ENCODE results near the gene SLC41A3. TPM values are rescaled to one million over a fixed set of nuclear protein-coding genes. Genes with fewer than 3 reads are reported as not detected.
A peak's percentile ranks its signal among the peaks of the same experiment; 100 is the strongest.
"Not testable (repeated sequence)": the region's sequence is repeated elsewhere in the genome, so short reads cannot be mapped to it uniquely, and the experiment has no call there.

The SLC41A3 gene
- polyA plus RNA-seq, 3 donors from 2014 or later: 24.1 to 28.0 (median 25.4) TPM

DNA sequence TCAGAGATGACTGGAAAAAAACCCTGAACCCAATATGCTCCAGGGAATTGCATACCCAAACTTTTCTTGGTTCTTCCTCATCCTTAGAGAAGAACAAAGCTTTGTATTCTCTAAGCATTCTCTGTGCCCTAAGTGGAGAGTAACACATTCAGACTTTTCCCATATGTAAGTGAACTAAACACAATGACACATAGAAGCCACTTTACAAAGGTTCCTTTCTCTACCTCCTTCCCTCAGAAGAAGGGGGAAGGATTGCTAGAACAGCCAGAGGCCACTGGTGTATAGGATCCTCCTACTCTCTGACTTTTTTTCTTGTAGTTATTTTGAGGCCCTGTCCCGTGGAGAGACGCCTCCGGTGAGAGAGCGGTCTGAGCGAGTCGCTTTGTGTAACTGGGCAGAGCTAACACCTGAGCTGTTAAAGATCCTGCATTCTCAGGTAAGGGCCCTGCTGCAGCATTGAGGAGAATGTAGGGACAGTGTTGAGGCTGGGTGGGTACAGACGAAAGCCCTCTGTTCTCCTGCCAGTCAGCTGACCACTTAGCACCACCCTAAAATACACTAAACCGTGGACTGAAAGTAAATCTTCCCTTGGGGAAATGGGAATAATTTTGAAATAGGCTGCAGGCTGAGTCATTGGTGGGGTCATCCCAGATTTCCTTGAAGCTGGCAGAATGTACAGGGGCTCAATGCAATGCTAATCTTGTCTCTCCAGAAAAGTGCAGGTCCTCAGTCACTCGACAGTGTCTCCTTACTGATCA is 108.5 kb downstream of the SLC41A3 start:
- not testable (repeated sequence) for H3K4me3 Mint-ChIP-seq, H3K4me1 Mint-ChIP-seq

DNA sequence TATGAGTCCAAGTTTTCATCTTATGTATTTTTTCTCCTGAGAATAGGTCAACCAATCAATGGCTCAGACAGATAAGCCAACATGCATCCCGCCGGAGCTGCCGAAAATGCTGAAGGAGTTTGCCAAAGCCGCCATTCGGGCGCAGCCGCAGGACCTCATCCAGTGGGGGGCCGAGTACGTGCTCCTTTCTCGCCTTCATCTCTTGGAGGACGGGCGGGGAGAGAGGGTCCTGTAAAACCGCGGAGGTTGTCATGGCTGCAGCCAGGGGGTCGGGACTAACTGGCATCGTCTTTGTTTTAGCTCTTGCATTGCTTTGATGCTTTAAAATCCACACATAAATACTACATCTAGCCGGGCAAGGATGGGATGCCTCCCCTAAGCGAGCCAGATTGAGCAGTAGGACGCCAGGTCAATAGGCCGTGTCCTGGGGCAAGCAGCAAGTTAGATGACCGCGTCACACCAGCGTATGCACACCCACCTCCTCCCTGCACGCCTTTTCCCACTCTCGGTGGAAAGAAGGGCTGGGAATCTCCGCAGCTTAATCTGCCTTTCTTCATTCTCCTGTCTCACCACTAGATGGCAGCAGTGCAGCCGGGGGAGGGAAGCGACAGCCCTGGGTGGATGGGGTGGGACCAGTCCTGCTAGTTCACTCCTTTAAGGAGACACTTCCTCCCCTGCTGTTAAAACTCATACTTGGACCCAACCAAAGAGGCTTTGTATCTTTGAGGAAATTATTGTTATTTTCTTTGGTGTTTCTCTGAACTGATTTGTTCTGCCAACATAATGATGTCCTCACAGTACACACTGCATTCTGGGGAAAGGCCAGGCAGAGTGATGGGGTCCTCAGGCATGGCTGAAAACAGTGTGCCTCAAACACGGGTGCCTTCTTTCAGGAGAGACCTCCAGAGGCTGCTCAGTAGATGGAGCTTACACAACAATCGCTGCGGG is 111.7 kb downstream of the SLC41A3 start:
- not testable (repeated sequence) for H3K9me3 Mint-ChIP-seq; H3K4me1 Mint-ChIP-seq; H3K36me3 Mint-ChIP-seq; H3K27me3 Mint-ChIP-seq (ENCODE audit: low read depth in 3 of 3)
- peak; percentile 27 to 48 (median 35) for DNase-seq
- Mint-ChIP-seq H3K4me3 (peak overlapping the region in 4 of 5 donors; percentile 4 to 62 (median 34)), H3K27ac (peak overlapping the region in 1 of 6 donors; percentile 0)

More for the DNA sequence above, 108.5 kb downstream of the SLC41A3 start:
- not testable (repeated sequence) for DNase-seq; H3K36me3 Mint-ChIP-seq; H3K27ac Mint-ChIP-seq; H3K27me3 Mint-ChIP-seq (ENCODE audit: low read depth in 3 of 3); H3K9me3 Mint-ChIP-seq

DNA sequence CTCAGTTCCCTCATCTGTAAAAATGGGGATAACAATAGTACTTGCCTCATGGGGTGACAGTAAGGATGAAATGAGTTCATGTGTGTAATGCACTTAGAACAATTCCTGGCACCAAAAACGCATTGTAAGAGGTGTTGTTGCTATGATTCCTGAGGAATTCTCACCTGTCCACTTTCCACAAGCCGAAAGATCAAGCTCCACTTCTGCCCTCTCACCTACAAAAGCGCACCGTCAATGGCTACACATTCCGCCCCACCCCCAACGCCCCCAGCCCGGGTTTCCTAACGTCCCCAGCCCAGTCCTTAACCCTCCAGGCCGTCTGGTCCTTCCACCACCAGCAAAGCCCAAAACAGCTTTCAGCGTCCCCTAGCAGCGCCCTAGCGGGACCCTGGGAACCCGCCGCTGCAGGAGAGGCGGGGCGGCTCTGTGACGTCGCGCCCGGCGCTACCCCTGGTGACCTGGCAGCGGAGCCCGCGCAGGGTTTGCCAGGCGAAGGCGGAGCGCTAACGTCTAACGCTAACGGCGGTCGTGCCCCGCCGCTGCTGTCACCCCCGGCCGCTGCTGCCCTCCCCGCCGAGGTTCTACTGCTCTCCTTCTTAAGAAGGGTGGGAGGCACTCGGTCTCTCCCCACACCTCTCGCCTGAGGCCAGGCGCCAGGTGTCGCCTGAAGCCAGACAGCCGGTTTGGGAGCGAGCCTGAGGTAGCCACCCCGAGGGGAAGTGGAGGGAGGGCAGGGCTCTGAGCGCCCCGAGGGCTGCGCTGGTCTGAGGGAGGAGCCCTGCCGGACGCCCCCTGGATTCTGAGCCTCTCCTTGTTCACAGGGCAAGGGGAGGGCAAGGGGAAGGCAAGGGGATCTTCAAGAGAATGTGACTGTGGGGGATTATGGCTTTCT is 115.0 kb downstream of the SLC41A3 start, which contains the start of gene ROPN1B:
Gene ROPN1B (plus strand): TSS at position 478 of the 892 bp plus-strand sequence. CDS start 2,877 bp downstream, outside the sequence.
- Mint-ChIP-seq H3K4me3 (peak within 1 kb of the TSS; percentile 55 to 75 (median 66)), H3K27me3 (ENCODE audit: low read depth in 3 of 3) (peaks cover 7 to 11% (median 8%) of the 10 kb centered on the region in 3 donors)
- H3K36me3 Mint-ChIP-seq, DNase-seq, H3K9me3 Mint-ChIP-seq, H3K27ac Mint-ChIP-seq, H3K4me1 Mint-ChIP-seq: not testable (repeated sequence)

DNA sequence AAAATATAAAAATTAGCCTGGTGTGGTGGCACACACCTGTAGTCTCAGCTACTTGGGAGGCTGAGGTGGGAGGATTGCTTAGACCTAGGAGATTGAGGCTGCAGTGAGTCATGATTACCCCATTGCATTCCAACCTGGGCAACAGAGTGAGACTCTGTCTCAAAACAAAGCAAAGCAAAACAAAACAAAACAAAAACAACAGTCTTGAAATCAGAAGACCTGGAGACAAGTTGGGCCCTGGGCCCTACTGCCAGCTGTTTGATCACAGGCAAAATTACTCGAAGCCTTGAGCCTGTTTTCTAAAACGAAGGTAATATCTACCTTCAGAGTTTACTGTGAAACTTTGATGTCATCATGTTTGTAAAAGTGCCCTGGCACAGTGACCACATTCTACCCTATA is 115.8 kb downstream of the SLC41A3 start:
- Mint-ChIP-seq H3K27me3 (ENCODE audit: low read depth in 3 of 3) (peaks cover 7 to 12% (median 8%) of the 10 kb centered on the region in 3 donors), H3K4me3 (peak overlapping the region in 2 of 5 donors; percentile 21 to 37)
- not testable (repeated sequence) for H3K36me3 Mint-ChIP-seq, H3K4me1 Mint-ChIP-seq, H3K9me3 Mint-ChIP-seq, DNase-seq, H3K27ac Mint-ChIP-seq

DNA sequence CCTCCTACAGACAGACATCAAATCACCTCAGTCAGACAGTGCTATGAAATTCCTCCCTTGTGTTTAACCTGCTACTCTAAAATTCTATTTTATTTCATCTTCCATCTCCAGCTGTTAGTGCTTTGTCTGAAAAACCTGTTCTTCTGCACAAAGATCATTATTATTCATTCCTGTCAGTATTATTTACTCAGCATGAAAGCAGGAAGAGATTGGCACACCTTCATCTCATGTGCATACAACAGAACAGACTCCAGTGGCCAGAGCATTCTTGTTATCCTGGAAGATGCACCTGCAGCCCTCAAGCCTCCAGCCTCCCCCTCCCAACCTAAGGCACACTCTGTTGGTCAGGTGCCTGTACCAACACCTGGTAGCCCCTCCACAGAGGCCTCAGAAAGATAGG is 116.8 kb downstream of the SLC41A3 start:
- Mint-ChIP-seq H3K9me3 (peaks cover 0 to 1% (median 0%) of the 10 kb centered on the region in 6 donors), H3K4me1 (peaks cover 4 to 6% of the 10 kb centered on the region in 2 donors), H3K36me3 (no peaks in the 10 kb centered on the region), H3K4me3 (no peak overlapping the region), H3K27me3 (ENCODE audit: low read depth in 3 of 3) (peaks cover 5 to 12% (median 8%) of the 10 kb centered on the region in 3 donors), H3K27ac (no peak overlapping the region)
- no peak for DNase-seq

DNA sequence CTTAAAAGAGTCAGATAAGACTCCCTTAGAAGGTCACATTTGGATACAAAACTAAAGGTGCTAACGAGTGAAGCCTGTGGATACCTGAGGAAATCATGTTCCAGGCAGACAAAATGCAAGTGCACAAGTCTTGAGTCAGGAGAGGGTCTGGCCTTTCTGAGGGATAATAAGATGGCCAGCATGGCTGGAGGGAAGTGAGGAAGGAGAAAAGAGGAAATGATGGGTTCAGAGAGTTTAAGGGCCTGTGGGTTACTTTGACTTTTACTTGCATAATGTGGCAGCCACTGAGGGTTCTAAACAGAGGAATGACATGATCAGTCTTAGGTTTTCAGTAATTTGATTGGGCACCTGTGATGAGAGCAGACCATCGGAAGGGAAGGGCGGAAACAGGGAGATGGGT is 118.4 kb downstream of the SLC41A3 start:
- no peaks in the 10 kb centered on the region for H3K36me3 Mint-ChIP-seq
- no peak for DNase-seq
- peaks cover 0 to 1% (median 0%) of the 10 kb centered on the region in 6 donors for H3K9me3 Mint-ChIP-seq
- H3K27ac Mint-ChIP-seq: no peak overlapping the region
- peaks cover 0 to 2% of the 10 kb centered on the region in 2 donors for H3K4me1 Mint-ChIP-seq
- no peak overlapping the region for H3K4me3 Mint-ChIP-seq
- peaks cover 0 to 6% (median 5%) of the 10 kb centered on the region in 3 donors for H3K27me3 Mint-ChIP-seq (ENCODE audit: low read depth in 3 of 3)

DNA sequence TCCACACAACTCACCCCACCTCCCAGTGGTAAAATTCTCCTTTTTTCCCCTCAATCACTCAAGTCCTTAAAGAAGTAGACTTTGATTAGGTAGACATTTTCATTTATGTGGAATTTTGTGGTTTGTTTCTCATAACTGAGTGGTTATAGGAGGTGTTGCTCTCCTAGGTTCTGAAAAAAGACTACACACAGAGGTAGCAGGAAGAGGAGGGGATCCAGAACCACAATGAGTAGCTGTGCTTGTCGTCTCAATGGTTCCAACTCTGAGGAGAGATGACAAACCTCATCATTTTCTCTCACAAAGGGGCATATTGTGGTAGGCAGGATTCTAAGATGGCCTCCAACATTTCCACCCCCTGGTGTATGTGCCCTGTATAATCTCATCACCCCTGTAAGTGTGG is 120.1 kb downstream of the SLC41A3 start:
- not testable (repeated sequence) for H3K36me3 Mint-ChIP-seq; H3K9me3 Mint-ChIP-seq; DNase-seq; H3K27ac Mint-ChIP-seq; H3K4me3 Mint-ChIP-seq; H3K27me3 Mint-ChIP-seq (ENCODE audit: low read depth in 3 of 3); H3K4me1 Mint-ChIP-seq

DNA sequence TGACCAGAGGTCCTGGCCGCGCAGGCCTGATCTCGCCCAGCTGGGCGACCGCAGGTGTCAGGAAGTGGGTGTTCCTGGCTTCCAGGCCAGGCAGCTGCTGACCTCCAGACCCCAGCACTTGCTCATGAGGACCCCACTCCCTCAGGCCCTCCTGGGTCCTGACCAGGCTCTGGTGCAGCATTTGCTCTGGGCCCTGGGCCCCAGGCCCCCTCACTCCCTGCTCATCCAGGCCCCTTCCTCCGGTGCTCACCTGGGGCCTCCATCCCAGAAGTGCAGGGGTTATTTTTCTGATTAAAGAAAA is 122.7 kb downstream of the SLC41A3 start:
- Mint-ChIP-seq H3K27ac (no peak overlapping the region), H3K36me3 (no peaks in the 10 kb centered on the region), H3K27me3 (ENCODE audit: low read depth in 3 of 3) (peaks cover 3 to 12% (median 4%) of the 10 kb centered on the region in 3 donors), H3K4me3 (no peak overlapping the region), H3K9me3 (no peaks in the 10 kb centered on the region), H3K4me1 (no peaks in the 10 kb centered on the region)
- DNase-seq: no peak

DNA sequence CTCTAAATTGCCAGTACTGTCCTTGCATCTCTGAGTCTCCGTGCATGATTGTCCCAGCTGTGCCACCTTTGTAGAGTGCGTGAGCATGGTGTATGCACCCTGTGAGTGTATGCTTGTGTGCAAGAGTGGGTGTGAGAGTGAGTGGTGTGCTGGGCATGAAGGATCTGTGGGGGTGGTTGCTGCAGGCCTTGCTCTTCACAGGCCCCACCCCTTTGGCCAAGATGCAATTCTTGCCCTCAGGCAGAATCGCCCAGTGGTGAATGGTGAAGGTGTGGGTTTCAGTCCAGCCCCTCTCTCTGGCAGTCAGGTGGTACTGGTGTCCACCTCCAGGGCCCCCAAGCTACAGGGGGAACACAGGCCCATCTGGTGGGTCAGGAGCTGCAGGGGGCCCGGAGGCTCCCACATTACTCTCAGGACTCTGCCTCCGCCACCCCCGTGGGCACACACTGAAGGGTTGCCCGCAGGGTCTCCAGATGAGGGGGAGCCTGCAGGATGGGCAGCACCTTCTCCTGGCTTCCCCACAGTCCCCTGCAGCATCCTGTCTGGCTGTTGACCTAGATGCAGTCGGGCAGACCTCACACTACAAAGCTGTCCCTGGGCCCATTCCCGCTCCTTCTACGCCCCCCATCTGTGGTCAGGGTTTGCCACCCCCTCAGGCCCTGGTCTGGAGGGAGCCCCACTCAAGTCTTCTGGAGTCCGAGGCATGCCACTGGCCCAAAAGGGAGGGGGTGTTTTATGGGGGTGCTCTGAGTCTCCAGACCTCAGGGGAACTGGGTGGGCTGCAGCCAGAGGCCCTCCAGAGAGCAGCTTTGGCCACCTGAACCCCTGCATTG is 123.3 kb downstream of the SLC41A3 start:
- Mint-ChIP-seq H3K4me3 (no peak overlapping the region), H3K27ac (no peak overlapping the region), H3K27me3 (ENCODE audit: low read depth in 3 of 3) (peaks cover 3 to 12% (median 4%) of the 10 kb centered on the region in 3 donors), H3K4me1 (no peaks in the 10 kb centered on the region), H3K36me3 (no peaks in the 10 kb centered on the region), H3K9me3 (no peaks in the 10 kb centered on the region)
- DNase-seq: no peak

DNA sequence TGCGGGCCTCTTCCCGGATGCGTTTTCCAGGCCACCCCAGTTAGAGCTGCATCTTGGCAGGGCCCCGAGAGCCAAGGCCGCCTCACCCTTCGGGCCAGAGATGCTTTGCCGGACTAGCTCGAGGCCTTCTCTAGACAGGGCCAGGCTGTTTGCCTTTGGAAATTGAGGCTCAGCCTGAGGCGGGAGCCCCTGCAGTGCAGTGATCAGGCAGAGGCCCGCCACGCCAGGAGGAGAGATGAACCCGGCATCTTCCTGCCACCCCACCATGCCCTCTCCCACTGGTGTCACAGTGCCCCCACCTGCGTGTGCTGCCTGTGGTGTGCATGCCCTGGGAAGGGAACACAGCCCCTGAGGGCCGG is 123.9 kb downstream of the SLC41A3 start:
- H3K27ac Mint-ChIP-seq: no peak overlapping the region
- H3K36me3 Mint-ChIP-seq: no peaks in the 10 kb centered on the region
- H3K9me3 Mint-ChIP-seq: no peaks in the 10 kb centered on the region
- H3K4me1 Mint-ChIP-seq: no peaks in the 10 kb centered on the region
- H3K27me3 Mint-ChIP-seq (ENCODE audit: low read depth in 3 of 3): peaks cover 5 to 12% (median 6%) of the 10 kb centered on the region in 3 donors
- no peak for DNase-seq
- no peak overlapping the region for H3K4me3 Mint-ChIP-seq

DNA sequence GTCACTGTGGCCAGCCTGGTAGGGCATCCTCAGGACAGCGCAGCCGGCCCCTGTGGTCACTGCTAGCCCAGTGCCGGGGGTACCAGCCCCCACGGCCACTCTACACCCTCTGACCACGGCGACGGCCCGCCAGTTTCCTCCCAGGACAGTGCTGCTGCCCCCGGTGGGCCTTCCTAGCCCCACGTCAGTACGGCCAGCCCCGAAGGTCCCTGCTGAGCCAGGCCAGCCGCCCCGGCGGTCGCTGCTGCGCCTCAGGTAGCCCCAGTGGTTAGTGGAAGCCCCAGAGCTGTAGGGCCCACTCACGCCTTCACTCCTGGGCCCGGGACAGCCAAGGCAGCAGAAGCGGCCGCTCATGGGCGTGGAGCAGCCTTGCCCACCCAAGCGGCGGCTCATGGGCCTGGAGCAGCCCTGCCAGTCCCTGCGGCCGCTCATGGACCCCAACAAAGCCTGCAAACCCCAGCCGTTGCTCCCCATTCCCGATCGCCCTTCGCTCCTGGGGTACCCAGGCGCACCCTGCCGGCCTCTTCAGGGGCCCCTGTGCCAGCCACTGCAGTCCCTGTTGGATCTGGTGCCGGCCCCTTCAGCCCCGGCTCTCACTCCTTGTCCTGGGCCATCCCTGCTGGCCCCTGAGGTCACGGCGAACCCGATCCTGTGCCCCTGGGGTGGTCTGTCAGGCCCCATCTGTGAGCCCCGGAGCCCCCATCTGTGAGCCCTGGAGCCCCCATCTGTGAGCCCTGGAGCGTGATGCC is 124.4 kb downstream of the SLC41A3 start:
- no peak for DNase-seq
- no peaks in the 10 kb centered on the region for H3K36me3 Mint-ChIP-seq
- no peak overlapping the region for H3K27ac Mint-ChIP-seq
- no peak overlapping the region for H3K4me3 Mint-ChIP-seq
- no peaks in the 10 kb centered on the region for H3K4me1 Mint-ChIP-seq
- no peaks in the 10 kb centered on the region for H3K9me3 Mint-ChIP-seq
- peaks cover 2 to 12% (median 6%) of the 10 kb centered on the region in 3 donors for H3K27me3 Mint-ChIP-seq (ENCODE audit: low read depth in 3 of 3)

DNA sequence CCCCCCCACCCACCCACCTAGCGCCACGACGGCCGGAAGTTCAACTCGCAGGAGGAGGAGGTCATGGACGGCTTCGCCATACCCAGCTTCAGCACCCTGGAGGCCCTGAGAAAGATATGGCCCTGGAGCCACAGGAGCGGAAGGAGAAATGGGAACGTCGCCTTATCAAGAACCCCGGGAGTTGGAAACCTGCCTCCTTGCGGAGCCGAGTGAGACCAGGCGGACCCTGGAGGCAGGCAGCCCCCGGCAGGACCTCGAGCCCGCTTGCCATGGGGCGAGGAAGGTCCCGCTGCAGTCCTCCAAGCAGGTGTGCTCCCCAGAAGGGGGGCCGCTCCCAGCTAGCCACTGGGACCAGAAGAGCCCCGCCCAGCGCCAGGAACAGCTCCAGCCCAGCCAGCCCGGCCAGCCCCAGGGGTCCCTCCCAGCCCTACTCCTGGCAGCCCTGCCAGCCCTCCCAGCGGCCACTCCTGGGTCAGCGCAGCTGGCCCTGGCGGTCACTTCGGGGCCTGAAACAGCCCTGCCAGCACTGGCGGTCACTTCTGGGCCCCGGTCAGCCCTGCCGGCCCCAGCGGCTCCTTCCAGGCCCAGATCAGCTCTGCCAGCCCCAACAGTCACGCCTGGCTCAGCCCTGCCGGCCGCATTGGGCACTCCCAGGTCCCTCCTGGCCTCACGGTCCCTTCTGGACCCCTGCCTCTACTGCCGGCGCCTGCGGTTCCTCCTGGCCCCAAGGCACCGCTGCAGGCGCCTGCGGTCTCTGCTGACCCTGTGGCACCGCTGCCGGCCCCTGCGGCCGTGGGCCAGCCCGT is 125.2 kb downstream of the SLC41A3 start:
- Mint-ChIP-seq H3K27ac (no peak overlapping the region), H3K27me3 (ENCODE audit: low read depth in 3 of 3) (peaks cover 2 to 6% (median 6%) of the 10 kb centered on the region in 3 donors), H3K4me1 (no peaks in the 10 kb centered on the region), H3K4me3 (no peak overlapping the region), H3K9me3 (no peaks in the 10 kb centered on the region), H3K36me3 (no peaks in the 10 kb centered on the region)
- no peak for DNase-seq
